22Rv1 (cell line): ENCODE measurements around the gene KLHL8.

ENCODE experiments used
- H3K27ac ChIP-seq: fragments of 450-650 bp; 2 replicates; pipeline ENCODE4 v1.5.1; 2017
- ZFX ChIP-seq: fragments of 450-650 bp; IDR thresholded peaks from 2 replicates; pipeline ENCODE4 v1.6.1; 2017; ENCODE audit warnings: antibody characterized with exemption, borderline replicate concordance
- TF ChIP-seq, protein P1 (sequence below): fragments of 450-650 bp; IDR thresholded peaks from 2 replicates; pipeline ENCODE4 v1.5.1; 2017; ENCODE audit warnings: mild to moderate bottlenecking

Gene KLHL8

GRCh38 chr4:87196146-87196545 lies 24.3 kb downstream of the KLHL8 start:
- no peak for TF ChIP-seq ZFX
- TF ChIP-seq, protein P1, sequence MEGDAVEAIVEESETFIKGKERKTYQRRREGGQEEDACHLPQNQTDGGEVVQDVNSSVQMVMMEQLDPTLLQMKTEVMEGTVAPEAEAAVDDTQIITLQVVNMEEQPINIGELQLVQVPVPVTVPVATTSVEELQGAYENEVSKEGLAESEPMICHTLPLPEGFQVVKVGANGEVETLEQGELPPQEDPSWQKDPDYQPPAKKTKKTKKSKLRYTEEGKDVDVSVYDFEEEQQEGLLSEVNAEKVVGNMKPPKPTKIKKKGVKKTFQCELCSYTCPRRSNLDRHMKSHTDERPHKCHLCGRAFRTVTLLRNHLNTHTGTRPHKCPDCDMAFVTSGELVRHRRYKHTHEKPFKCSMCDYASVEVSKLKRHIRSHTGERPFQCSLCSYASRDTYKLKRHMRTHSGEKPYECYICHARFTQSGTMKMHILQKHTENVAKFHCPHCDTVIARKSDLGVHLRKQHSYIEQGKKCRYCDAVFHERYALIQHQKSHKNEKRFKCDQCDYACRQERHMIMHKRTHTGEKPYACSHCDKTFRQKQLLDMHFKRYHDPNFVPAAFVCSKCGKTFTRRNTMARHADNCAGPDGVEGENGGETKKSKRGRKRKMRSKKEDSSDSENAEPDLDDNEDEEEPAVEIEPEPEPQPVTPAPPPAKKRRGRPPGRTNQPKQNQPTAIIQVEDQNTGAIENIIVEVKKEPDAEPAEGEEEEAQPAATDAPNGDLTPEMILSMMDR, result no peak
- H3K27ac ChIP-seq, result no peak overlapping the region

DNA sequence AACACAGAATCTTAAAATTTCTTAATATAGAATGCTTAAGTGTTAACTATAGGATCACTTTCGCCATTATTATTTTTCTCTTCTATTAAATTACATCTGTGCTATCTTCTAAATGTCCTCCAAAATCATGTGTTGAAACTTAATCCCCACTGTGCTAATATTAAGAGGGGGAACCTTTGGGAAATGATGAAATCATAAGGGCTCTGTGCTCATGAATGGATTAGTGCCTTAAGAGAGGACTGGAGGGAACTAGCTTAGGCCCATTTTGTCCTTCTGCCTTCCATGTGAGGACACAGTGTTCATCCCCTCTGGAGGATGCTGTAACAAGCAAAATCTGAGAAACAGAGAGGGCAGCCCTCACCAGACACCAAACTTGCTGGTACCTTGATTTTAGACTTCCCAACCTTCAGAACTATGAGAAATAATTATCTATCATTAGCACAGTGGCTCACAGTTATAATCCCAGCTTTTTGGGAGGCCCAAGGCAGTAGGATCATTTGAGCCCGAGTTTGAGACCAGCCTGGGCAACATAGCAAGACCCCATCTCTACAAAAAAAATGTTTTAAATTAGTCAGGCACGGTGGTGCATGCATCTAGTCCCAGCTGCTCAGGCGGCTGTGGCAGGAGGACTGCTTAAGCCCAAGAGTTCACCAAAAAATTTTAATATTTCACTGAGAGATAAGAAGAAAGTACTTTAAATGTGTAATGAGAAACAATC lies 26.3 kb downstream of the KLHL8 start:
- H3K27ac ChIP-seq, result no peak overlapping the region
- TF ChIP-seq ZFX, result no peak

- no peak overlapping the region for H3K27ac ChIP-seq
- TF ChIP-seq, protein P1, result no peak
- TF ChIP-seq ZFX, result no peak
Measured at GRCh38 chr4:87192145-87192919, 28.1 kb downstream of the KLHL8 start.

DNA sequence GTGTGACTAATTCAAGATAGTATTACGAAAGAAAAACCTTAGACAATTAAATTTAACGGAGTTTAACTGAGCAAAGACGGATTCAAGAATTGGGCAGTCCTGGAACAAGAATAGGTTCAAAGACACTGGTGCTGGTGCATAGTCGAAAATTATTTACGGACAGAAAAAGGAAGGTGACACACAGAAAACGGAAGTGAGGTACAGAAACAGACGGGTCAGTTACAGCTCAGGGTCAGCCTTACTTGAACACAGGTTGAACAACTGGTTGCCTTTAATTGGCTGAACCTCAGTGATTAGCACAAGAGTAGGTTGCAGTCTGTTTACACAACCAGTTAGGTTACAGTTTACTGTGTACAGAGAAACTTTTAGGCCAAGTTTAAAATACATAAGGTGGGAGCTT lies 31.5 kb downstream of the KLHL8 start:
- TF ChIP-seq, protein P1, result no peak
- TF ChIP-seq ZFX, result no peak
- H3K27ac ChIP-seq, result no peak overlapping the region

GRCh38 chr4:87188048-87188447 lies 32.4 kb downstream of the KLHL8 start:
- peak overlapping the region; percentile 3; the same call in 1 of the 2 replicates for H3K27ac ChIP-seq
- TF ChIP-seq, protein P1, result no peak
- TF ChIP-seq ZFX, result no peak

GRCh38 chr4:87185146-87185870 lies 35.1 kb downstream of the KLHL8 start:
- H3K27ac ChIP-seq, result no peak overlapping the region
- no peak for TF ChIP-seq ZFX
- TF ChIP-seq, protein P1, result no peak

DNA sequence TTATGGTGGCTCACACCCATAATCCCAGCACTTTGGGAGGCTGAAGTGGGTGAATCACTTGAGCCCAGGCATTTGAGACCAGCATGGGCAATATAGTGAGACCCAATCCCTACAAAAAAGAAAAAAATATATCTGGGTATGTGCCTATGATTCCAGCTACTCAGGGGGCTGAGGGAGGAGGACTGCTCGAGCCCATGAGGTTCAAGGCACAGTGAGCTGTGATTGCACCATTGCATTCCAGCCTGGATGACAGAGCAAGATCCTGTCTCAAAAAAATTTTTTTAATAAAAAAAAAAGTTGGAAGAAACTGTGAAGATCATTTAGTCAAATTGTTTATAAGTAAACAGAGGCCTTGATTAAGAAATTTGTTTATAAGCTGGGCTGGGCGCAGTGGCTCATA lies 39.7 kb downstream of the KLHL8 start:
- H3K27ac ChIP-seq, result no peak overlapping the region
- no peak for TF ChIP-seq ZFX
- TF ChIP-seq, protein P1, result no peak
